ENCODE results near the gene TRIO. TPM values are rescaled to one million over a fixed set of nuclear protein-coding genes. Genes with fewer than 3 reads are reported as not detected.

Gene TRIO
- polyA plus RNA-seq, 1 experiment = 176 TPM

DNA sequence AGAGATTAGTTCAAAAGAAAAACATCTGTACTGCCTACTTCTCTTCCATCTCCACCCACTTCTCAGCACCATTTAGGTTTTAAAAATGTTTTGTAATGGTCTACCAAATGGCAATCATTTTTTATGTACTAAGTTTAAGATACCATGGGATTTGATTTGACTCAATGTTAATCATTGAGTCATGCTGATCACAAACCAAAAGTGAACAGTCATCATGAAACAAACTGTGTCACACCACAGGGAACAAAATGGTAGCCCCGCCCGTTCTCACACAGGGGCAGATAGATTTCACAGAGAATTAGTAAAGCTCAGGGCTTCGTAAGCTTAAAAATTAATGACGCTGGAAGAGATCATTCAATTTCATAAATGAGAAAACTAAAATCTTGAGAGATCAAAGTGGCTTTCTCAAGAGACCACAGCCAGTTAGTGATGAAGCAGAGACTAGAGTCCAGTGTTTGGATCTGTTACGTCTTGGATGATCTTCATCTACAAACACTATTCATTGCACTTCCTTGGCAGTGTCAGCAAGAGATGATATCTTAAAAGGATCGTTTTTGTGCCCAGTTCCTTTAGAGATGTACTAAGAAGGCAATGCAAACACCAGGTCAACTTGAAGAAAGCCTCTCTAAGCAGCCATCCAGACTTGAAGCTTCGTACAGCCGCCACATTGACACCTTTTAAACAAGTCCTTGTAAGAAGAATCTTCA is 33.9 kb upstream of the TRIO start:
- CTCF ChIA-PET = interaction anchor here (0.6 to 2.9 kb wide), 19 partner anchors 10 to 539 kb away, joined by 3 to 17 read pairs (median 4); no protein-coding TSS in a partner anchor
- Histone ChIP-seq H3K27me3 (ENCODE audit: control insufficient read depth, insufficient read depth, low read length) (no peaks in the 10 kb centered on the region), H3K36me3 (ENCODE audit: control insufficient read depth, insufficient read depth, low read length) (no peaks in the 10 kb centered on the region), H3K4me3 (ENCODE audit: low read depth, low read length) (no peak overlapping the region)
- no peak for TF ChIP-seq CTCF (IDR thresholded peaks at IDR 0.05; ENCODE audit: insufficient read depth, low read depth, low read length)
- POLR2A ChIA-PET = no interaction called here
- no peak for DNase-seq (ENCODE audit: low read depth)

DNA sequence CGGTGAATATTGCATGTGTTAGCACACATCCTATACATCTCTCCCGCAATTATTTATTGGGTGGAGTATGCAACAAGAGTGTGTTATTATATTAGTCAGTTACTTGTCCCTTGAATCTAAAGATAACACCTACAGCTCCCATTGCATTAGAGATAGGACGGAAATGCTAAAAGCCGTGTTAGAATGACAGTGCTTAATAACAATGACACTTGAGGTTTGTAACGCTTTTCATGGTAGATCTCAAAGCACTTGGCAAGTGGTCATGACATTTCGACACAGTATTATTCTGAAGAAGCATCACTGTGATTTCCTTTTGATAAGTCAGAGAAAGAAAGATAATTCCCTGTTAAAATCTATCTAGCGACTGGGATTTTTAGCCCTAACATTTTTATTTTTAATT is 33.4 kb upstream of the TRIO start:
- H3K4me3 ChIP-seq (ENCODE audit: low read depth, low read length) = no peak overlapping the region
- TF ChIP-seq CTCF (IDR thresholded peaks at IDR 0.05; ENCODE audit: insufficient read depth, low read depth, low read length) = no peak
- no peak for DNase-seq (ENCODE audit: low read depth)
- H3K36me3 ChIP-seq (ENCODE audit: control insufficient read depth, insufficient read depth, low read length) = no peaks in the 10 kb centered on the region
- H3K27me3 ChIP-seq (ENCODE audit: control insufficient read depth, insufficient read depth, low read length) = no peaks in the 10 kb centered on the region
- CTCF ChIA-PET = interaction anchor here (0.6 to 2.9 kb wide), 9 partner anchors 10 to 538 kb away, joined by 3 to 17 read pairs (median 4); no protein-coding TSS in a partner anchor
- POLR2A ChIA-PET = no interaction called here

- H3K4me3 ChIP-seq (ENCODE audit: low read depth, low read length) = no peak overlapping the region
- DNase-seq (ENCODE audit: low read depth) = no peak
- ChIA-PET POLR2A (interaction anchor here (0.6 to 1.0 kb wide), 5 partner anchors 46 to 807 kb away, joined by 3 to 9 read pairs (median 3); no protein-coding TSS in a partner anchor), CTCF (interaction anchor here (0.9 to 2.9 kb wide), 6 partner anchors 10 to 216 kb away, joined by 3 to 17 read pairs (median 4); no protein-coding TSS in a partner anchor)
- H3K27me3 ChIP-seq (ENCODE audit: control insufficient read depth, insufficient read depth, low read length) = no peaks in the 10 kb centered on the region
- no peak for TF ChIP-seq CTCF (IDR thresholded peaks at IDR 0.05; ENCODE audit: insufficient read depth, low read depth, low read length)
- H3K36me3 ChIP-seq (ENCODE audit: control insufficient read depth, insufficient read depth, low read length) = no peaks in the 10 kb centered on the region
Observed at GRCh38 chr5:14110196-14110595, 32.9 kb upstream of the TRIO start.

GRCh38 chr5:14110680-14111079 is 32.5 kb upstream of the TRIO start:
- peak; percentile 81 for DNase-seq (ENCODE audit: low read depth)
- ChIA-PET POLR2A (interaction anchor here (0.6 to 1.0 kb wide), 5 partner anchors 46 to 807 kb away, joined by 3 to 9 read pairs (median 3); no protein-coding TSS in a partner anchor), CTCF (interaction anchor here (0.9 to 1.3 kb wide), 3 partner anchors 9 to 124 kb away, joined by 3 to 4 read pairs (median 3); no protein-coding TSS in a partner anchor)
- no peaks in the 10 kb centered on the region for H3K36me3 ChIP-seq (ENCODE audit: control insufficient read depth, insufficient read depth, low read length)
- H3K4me3 ChIP-seq (ENCODE audit: low read depth, low read length) = no peak overlapping the region
- H3K27me3 ChIP-seq (ENCODE audit: control insufficient read depth, insufficient read depth, low read length) = no peaks in the 10 kb centered on the region
- no peak for TF ChIP-seq CTCF (IDR thresholded peaks at IDR 0.05; ENCODE audit: insufficient read depth, low read depth, low read length)

DNA sequence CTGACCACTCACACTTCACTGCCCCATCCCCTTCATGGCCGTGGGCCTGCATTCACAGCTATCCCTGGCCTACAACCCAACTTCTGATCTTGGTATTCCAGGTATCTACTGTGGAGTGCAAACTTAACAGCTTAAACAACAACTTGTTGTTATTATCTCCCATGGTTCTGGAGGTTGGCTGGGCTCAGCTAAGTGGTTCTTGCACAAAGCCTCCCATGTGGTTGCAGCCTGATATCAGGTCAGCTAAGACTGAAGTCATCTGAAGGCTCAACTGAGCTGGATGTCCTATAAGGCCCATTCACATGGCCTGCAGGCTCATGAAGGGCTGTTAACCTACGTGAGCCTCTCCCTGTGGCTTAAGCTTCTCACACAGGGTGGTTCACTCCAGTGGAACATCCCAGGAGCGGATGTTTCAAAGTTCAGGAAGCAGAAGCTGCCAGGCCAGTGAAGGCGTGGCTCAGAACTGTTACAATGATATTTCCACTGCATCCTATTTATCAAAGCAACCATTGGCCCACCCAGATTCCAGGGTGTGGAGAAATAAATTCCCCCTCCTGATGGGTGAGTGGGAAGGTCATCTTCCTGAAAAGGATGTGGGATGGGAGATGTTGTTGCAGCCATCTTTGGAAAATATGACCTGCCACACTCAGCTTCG is 30.0 kb upstream of the TRIO start:
- Histone ChIP-seq H3K36me3 (ENCODE audit: control insufficient read depth, insufficient read depth, low read length) (no peaks in the 10 kb centered on the region), H3K27me3 (ENCODE audit: control insufficient read depth, insufficient read depth, low read length) (no peaks in the 10 kb centered on the region), H3K4me3 (ENCODE audit: low read depth, low read length) (no peak overlapping the region)
- ChIA-PET CTCF (interaction anchor here (0.9 kb wide), 1 partner anchor 22 kb away, joined by 3 read pairs; no protein-coding TSS in a partner anchor), POLR2A (no interaction called here)
- no peak for DNase-seq (ENCODE audit: low read depth)
- TF ChIP-seq CTCF (IDR thresholded peaks at IDR 0.05; ENCODE audit: insufficient read depth, low read depth, low read length) = no peak

Data from BJ (cell line).